ENCODE data around the gene ESYT2. TPM values are rescaled to one million over a fixed set of nuclear protein-coding genes. Genes with fewer than 3 reads are reported as not detected.
"Not testable (repeated sequence)": the region's sequence is repeated elsewhere in the genome, so short reads cannot be mapped to it uniquely, and the experiment has no call there.

ESYT2 gene
- total RNA-seq, 4 donors from 2014 or later: 209 to 286 (median 230) TPM

DNA sequence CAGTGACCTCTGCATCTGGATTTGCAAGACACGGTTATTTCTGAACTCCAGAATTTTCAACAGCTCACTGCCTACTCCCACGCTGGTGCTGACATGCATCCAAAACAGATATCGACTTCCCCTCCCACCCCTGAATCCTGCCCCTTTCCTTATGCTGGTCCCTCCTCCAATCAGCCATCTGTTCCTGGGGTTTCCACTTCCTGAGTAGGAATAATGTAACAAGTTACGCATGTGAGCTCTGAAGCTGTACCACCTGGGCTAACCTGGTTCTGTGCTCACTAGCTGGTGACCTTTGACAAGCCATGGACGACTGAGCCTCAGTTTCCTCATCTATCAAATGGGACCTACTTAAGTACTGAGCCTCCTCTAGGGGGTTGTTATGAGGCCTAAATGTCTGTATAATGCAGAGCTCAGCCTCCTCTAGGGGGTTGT is 123.0 kb downstream of the ESYT2 start:
- Histone ChIP-seq H3K4me1 (peaks cover 0 to 22% (median 6%) of the 10 kb centered on the region in 3 donors), H3K9me3 (peaks cover 0 to 7% (median 0%) of the 10 kb centered on the region in 3 donors), H3K27me3 (no peaks in the 10 kb centered on the region), H3K36me3 (peaks cover 0 to under 1% of the 10 kb centered on the region in 2 donors), H3K4me3 (no peak overlapping the region), H3K27ac (no peak overlapping the region)
- no peak for ATAC-seq
- TF ChIP-seq POLR2AphosphoS5 (IDR thresholded peaks at IDR 0.05) (no peak), POLR2A (IDR thresholded peaks at IDR 0.05) (no peak), EP300 (IDR thresholded peaks at IDR 0.05) (no peak)
- TF ChIP-seq, protein P1, sequence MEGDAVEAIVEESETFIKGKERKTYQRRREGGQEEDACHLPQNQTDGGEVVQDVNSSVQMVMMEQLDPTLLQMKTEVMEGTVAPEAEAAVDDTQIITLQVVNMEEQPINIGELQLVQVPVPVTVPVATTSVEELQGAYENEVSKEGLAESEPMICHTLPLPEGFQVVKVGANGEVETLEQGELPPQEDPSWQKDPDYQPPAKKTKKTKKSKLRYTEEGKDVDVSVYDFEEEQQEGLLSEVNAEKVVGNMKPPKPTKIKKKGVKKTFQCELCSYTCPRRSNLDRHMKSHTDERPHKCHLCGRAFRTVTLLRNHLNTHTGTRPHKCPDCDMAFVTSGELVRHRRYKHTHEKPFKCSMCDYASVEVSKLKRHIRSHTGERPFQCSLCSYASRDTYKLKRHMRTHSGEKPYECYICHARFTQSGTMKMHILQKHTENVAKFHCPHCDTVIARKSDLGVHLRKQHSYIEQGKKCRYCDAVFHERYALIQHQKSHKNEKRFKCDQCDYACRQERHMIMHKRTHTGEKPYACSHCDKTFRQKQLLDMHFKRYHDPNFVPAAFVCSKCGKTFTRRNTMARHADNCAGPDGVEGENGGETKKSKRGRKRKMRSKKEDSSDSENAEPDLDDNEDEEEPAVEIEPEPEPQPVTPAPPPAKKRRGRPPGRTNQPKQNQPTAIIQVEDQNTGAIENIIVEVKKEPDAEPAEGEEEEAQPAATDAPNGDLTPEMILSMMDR (IDR thresholded peaks at IDR 0.05): no peak
- WGBS, 2 donors (ENCODE audit: low coverage in 1 of 2): 59 to 86% methylated on average over 3 to 5 of the region's 5 CpGs

DNA sequence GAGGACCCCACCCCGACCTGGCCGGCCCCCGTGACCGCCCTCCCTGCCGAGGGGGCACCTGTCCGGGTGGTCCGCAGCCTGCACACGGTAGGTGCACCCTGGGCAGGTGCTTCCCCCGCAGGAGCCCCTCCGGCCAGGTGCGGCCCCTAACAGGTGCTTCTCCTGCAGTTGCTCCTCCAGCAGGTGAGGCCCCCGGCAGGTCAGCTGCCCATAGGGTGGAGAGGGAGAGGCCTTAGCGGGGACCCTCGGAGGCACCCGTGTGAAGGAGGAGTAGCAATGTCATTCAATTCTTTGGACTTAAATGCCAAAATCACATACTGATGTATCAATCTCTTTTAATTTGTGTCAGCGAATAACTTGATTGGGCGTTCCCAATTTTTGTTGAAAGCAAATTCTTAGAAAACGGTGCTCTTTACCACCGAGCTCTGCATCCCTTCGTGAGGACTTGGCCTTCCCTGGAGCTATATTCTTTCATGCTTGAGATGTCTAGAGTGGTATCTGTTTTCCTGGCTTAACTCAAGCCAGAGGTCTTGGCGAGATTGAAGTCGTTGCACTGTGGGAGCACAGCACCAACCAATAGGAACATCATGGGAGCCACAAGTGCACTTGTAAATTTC is 124.0 kb downstream of the ESYT2 start:
- no peak for ATAC-seq
- no peaks in the 10 kb centered on the region for H3K27me3 ChIP-seq
- H3K4me1 ChIP-seq: peaks cover 0 to 22% (median 6%) of the 10 kb centered on the region in 3 donors
- H3K27ac ChIP-seq: peak overlapping the region; percentile 63 to 96 (median 92)
- no peak for TF ChIP-seq POLR2AphosphoS5 (IDR thresholded peaks at IDR 0.05)
- TF ChIP-seq POLR2A (IDR thresholded peaks at IDR 0.05): no peak
- TF ChIP-seq, protein P1 (IDR thresholded peaks at IDR 0.05): no peak
- TF ChIP-seq EP300 (IDR thresholded peaks at IDR 0.05): no peak
- H3K36me3 ChIP-seq: peaks cover 0 to 6% of the 10 kb centered on the region in 2 donors
- 14 to 21% methylated on average over 6 to 10 of the region's 22 CpGs for WGBS, 2 donors (ENCODE audit: low coverage in 1 of 2)
- peaks cover 0 to 7% (median 0%) of the 10 kb centered on the region in 3 donors for H3K9me3 ChIP-seq
- H3K4me3 ChIP-seq: peak overlapping the region; percentile 45 to 73

DNA sequence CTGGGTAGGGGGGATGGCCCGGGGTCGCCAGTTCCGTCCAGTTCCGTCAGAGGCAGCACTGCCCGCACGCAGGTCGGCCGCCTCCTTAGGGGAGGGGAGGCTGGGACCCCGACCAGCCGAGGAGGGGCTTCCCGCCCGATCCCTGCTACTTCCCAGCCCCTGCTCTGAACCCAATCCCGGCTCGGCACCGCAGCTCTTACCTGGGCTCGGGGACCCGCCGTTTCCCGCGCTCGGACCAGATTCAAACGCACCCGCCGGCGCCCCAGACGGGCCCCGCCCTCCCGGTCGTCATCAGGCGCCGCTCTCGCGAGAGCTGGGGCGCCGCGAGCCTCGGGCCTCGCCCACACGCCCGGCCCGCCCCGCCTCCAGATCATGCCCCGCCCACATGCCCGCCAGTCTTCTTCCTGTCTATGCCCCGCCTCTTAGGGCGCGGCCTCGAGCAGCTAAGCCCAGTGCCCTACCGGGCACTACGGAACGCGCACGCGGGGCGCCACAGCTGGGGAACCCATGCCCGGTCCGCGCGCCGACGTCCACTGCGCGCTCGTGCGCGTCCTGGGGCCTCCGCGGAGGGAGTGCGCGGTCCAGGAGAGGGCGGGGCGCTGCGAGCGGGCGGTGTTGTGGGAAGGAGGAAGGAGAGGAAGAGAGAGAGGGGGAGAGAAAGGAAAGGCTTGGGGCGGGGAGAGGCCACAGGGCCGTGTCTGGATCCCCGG is 124.6 kb downstream of the ESYT2 start, which contains the start of gene NCAPG2:
TSS of gene NCAPG2 (minus strand) at position 281 of the 710 bp plus-strand sequence. CDS start 2,905 bp downstream, outside the sequence.
- H3K36me3 ChIP-seq: peaks cover 0 to 6% of the 10 kb centered on the region in 2 donors
- TF ChIP-seq POLR2AphosphoS5 (IDR thresholded peaks at IDR 0.05) (peak; percentile 87), POLR2A (IDR thresholded peaks at IDR 0.05) (peak; percentile 78 to 89), EP300 (IDR thresholded peaks at IDR 0.05) (no peak)
- TF ChIP-seq, protein P1 (IDR thresholded peaks at IDR 0.05): peak in 3 of 4 experiments; percentile 46 to 85 (median 70)
- H3K9me3 ChIP-seq: peaks cover 0 to 7% (median 0%) of the 10 kb centered on the region in 3 donors
- WGBS, 2 donors (ENCODE audit: low coverage in 1 of 2): 0% methylated on average over 2 to 10 of the region's 78 CpGs
- no peaks in the 10 kb centered on the region for H3K27me3 ChIP-seq
- peaks cover 0 to 22% (median 6%) of the 10 kb centered on the region in 3 donors for H3K4me1 ChIP-seq
- peak within 1 kb of the TSS; percentile 45 to 73 for H3K4me3 ChIP-seq
- H3K27ac ChIP-seq: peak within 1 kb of the TSS; percentile 63 to 96 (median 92)
- peak; percentile 99 for ATAC-seq

DNA sequence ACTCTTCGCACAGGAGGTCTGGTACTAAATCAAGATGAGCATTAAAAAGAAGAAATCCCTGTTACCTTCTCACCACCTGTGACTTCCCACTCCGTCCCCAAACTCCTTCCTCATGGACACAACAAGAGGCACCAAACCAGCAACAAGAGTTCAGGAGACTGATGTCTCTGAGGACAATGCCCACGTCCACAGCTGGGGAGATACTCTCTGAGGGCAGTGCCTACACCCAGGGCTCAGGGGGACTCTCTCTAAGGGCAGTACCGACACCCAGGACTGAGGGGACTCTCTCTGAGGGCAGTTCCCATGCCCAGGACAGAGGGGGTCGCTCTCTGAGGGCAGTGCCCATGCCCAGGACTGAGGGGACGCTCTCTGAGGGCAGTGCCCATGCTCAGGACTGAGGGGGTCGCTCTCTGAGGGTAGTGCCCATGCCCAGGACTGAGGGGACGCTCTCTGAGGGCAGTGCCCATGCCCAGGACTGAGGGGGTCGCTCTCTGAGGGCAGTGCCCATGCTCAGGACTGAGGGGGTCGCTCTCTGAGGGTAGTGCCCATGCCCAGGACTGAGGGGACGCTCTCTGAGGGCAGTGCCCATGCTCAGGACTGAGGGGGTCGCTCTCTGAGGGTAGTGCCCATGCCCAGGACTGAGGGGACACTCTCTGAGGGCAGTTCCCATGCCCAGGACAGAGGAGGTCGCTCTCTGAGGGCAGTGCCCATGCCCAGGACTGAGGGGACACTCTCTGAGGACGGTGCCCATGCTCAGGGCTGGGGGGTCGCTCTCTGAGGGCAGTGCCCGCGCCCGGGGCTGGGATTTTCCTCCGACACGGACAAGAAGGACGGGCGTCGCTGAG is 125.4 kb downstream of the ESYT2 start:
- H3K4me3 ChIP-seq: peak overlapping the region; percentile 45 to 73
- H3K9me3 ChIP-seq, H3K27me3 ChIP-seq, H3K36me3 ChIP-seq, ATAC-seq: not testable (repeated sequence)
- peak overlapping the region in 3 of 4 donors; percentile 89 to 96 (median 94) for H3K27ac ChIP-seq
- H3K4me1 ChIP-seq: peaks cover 0 to 22% (median 6%) of the 10 kb centered on the region in 3 donors
- 55 to 82% methylated on average over 2 to 3 of the region's 23 CpGs for WGBS, 2 donors (ENCODE audit: low coverage in 1 of 2)

DNA sequence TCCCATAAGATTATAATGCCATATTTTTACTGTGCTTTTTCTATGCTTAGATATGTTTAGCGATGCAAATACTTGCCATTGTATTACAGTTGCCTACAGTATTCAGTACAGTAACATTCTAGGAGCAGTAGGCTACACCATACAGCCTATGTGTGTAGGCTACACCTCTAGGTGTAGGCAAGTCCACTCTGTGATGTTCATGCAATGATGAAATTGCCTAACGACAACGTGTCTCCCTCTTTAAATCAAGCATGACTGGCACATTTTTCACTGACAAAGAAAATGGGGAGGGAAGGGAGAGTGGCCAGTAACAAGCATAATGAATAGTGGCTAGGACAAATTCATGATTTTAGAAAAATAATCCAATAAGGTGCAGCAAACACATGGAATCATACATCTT is 126.4 kb downstream of the ESYT2 start:
- Histone ChIP-seq H3K4me1 (peaks cover 0 to 22% (median 6%) of the 10 kb centered on the region in 3 donors), H3K27ac (no peak overlapping the region), H3K4me3 (no peak overlapping the region), H3K9me3 (peaks cover 0 to 7% (median 0%) of the 10 kb centered on the region in 3 donors), H3K27me3 (no peaks in the 10 kb centered on the region), H3K36me3 (peaks cover 0 to 6% of the 10 kb centered on the region in 2 donors)
- no peak for TF ChIP-seq EP300 (IDR thresholded peaks at IDR 0.05)
- TF ChIP-seq POLR2A (IDR thresholded peaks at IDR 0.05): no peak
- TF ChIP-seq, protein P1 (IDR thresholded peaks at IDR 0.05): no peak
- no peak for TF ChIP-seq POLR2AphosphoS5 (IDR thresholded peaks at IDR 0.05)
- WGBS, 2 donors (ENCODE audit: low coverage in 1 of 2): 48 to 70% methylated on average over 3 of the region's 3 CpGs
- no peak for ATAC-seq
